HCT116 (cell line): ENCODE results near the gene DNAAF6. TPM values are rescaled to one million over a fixed set of nuclear protein-coding genes. Genes with fewer than 3 reads are reported as not detected.

Source experiments
- ATAC-seq: fragments of 200-7000 bp; cut with Tn5 transposase; 2 replicates; pipeline ENCODE4 v1.9.1; 2020; ENCODE audit warnings: mild to moderate bottlenecking, moderate library complexity
- BruUV-seq: library from RNA; stranded (reverse); fragments of 400-500 nt; replicated peaks from 2 replicates; lab custom pipeline; 2021; lab: Mats Ljungman, UMichigan
- CTCF ChIA-PET: fragments of 300-600 bp; sonication (Branson Sonifier 250); formaldehyde crosslinking; loops from one replicate; lab custom pipeline; 2021; ENCODE audit warnings: antibody characterized with exemption; lab: Charles Lee
- POLR2A ChIA-PET: fragments of 300-600, 350-600 bp; sonication (Branson Sonifier 250); formaldehyde crosslinking; loops from one replicate; lab custom pipeline; 2021; ENCODE audit warnings: antibody characterized with exemption; lab: Charles Lee
- RAD21 ChIA-PET, 2 experiments: fragments of 300-600 bp; sonication (Branson Sonifier 250); formaldehyde crosslinking; loops; one replicate each; lab custom pipeline; 2023; ENCODE audit warnings: low total read pairs in 2 of 2; ENCODE audit not compliant: uncharacterized antibody in 2 of 2, unreplicated experiment in 2 of 2, low non-redundant PET in 1 of 2; lab: Charles Lee
- DNase-seq: peaks from one replicate; pipeline ENCODE4 v3.0.0-alpha.2; 2010; ENCODE audit warnings: low read depth, low spot score
- H2AFZ ChIP-seq: fragments of 200-600 bp; shearing (Covaris generic), sonication (generic); 2 replicates; pipeline ENCODE4 v1.6.1; 2017; ENCODE audit warnings: low read depth, mixed run types, mixed read lengths, antibody characterized with exemption, low read length; ENCODE audit not compliant: poor library complexity, severe bottlenecking
- H3K27ac ChIP-seq: 2 replicates; pipeline ENCODE4 v1.5.1; 2012; ENCODE audit warnings: low read depth, low read length
- H3K27me3 ChIP-seq: fragments of 200-600 bp; sonication (generic); 2 replicates; pipeline ENCODE4 v1.6.1; 2016; ENCODE audit warnings: mixed run types, low read length, mixed read lengths; ENCODE audit not compliant: insufficient read depth
- H3K36me3 ChIP-seq, 2 experiments: fragments of 200-500 bp in 1 of 2; fragments of 200-600 bp in 1 of 2; sonication (Bioruptor generic) in 1 of 2; sonication (generic) in 1 of 2; 2 replicates each; pipeline versions ENCODE4 v1.5.1 to v1.6.1; 2014 to 2016; ENCODE audit warnings: low read length in 2 of 2, inconsistent platforms in 1 of 2, mixed read lengths in 1 of 2, mixed run types in 1 of 2; ENCODE audit not compliant: insufficient read depth in 2 of 2, control insufficient read depth in 1 of 2
- H3K4me1 ChIP-seq, 2 experiments: fragments of 200-600 bp in 1 of 2; sonication (generic) in 1 of 2; 2 replicates each; pipeline versions ENCODE4 v1.5.1 to v1.6.1; 2012 to 2017; ENCODE audit warnings: low read length in 2 of 2, inconsistent platforms in 1 of 2, mild to moderate bottlenecking in 1 of 2, mixed read lengths in 1 of 2, mixed run types in 1 of 2, moderate library complexity in 1 of 2; ENCODE audit not compliant: insufficient read depth in 2 of 2, control insufficient read depth in 1 of 2
- H3K4me2 ChIP-seq: fragments of 200-600 bp; sonication (generic); 2 replicates; pipeline ENCODE4 v1.6.1; 2017; ENCODE audit warnings: mixed run types, low read length, mixed read lengths
- H3K4me3 ChIP-seq, 2 experiments: fragments of 200-600 bp in 1 of 2; sonication (generic) in 1 of 2; replicated peaks in 1 of 2; 2 replicates each; pipeline ENCODE4 v1.5.1; 2011 to 2016; ENCODE audit warnings: low read length in 2 of 2, control low read depth in 1 of 2, low read depth in 1 of 2, mild to moderate bottlenecking in 1 of 2, mixed read lengths in 1 of 2, mixed run types in 1 of 2
- H3K79me2 ChIP-seq: fragments of 200-600 bp; sonication (generic); 2 replicates; pipeline ENCODE4 v1.6.1; 2017; ENCODE audit warnings: mild to moderate bottlenecking, mixed run types, low read length, moderate library complexity, mixed read lengths; ENCODE audit not compliant: insufficient read depth
- H3K9ac ChIP-seq: fragments of 200-600 bp; sonication (generic); 2 replicates; pipeline ENCODE4 v1.6.1; 2016; ENCODE audit warnings: low read length, mixed read lengths
- H3K9me2 ChIP-seq: fragments of 200-600 bp; sonication (generic), shearing (Covaris generic); 2 replicates; pipeline ENCODE4 v1.6.1; 2017; ENCODE audit warnings: mixed run types, mild to moderate bottlenecking, moderate library complexity; ENCODE audit not compliant: insufficient read depth
- H3K9me3 ChIP-seq, 2 experiments: fragments of 200-500 bp in 1 of 2; fragments of 200-600 bp in 1 of 2; sonication (Bioruptor generic) in 1 of 2; sonication (generic) in 1 of 2; 2 replicates each; pipeline ENCODE4 v1.6.1; 2014 to 2017; ENCODE audit warnings: low read length in 2 of 2, mixed read lengths in 2 of 2, inconsistent platforms in 1 of 2, low read depth in 1 of 2, mild to moderate bottlenecking in 1 of 2, mixed run types in 1 of 2, moderate library complexity in 1 of 2; ENCODE audit not compliant: control insufficient read depth in 1 of 2, insufficient read depth in 1 of 2
- H4K20me1 ChIP-seq: fragments of 200-600 bp; sonication (generic), shearing (Covaris generic); 2 replicates; pipeline ENCODE4 v1.6.1; 2017; ENCODE audit warnings: mixed run types, mild to moderate bottlenecking, moderate library complexity; ENCODE audit not compliant: insufficient read depth
- ATF3 ChIP-seq: IDR thresholded peaks from 2 replicates; pipeline ENCODE4 v1.6.1; 2012
- CBX3 ChIP-seq: IDR thresholded peaks from 2 replicates; pipeline ENCODE4 v1.6.1; 2012; ENCODE audit warnings: low read depth
- CEBPB ChIP-seq: IDR thresholded peaks from 2 replicates; pipeline ENCODE4 v1.6.1; 2012; ENCODE audit warnings: low read depth
- EGR1 ChIP-seq: IDR thresholded peaks from 2 replicates; pipeline ENCODE4 v1.6.1; 2012; ENCODE audit warnings: low read depth
- ELF1 ChIP-seq: IDR thresholded peaks from 2 replicates; pipeline ENCODE4 v1.6.1; 2012; ENCODE audit warnings: low read depth, borderline replicate concordance
- EZH2 ChIP-seq: fragments of 200-600 bp; sonication (generic); IDR thresholded peaks from 2 replicates; pipeline ENCODE4 v1.6.1; 2017; ENCODE audit warnings: antibody characterized with exemption, mixed run types
- EZH2phosphoT487 ChIP-seq: fragments of 200-600 bp; IDR thresholded peaks from 2 replicates; pipeline ENCODE4 v1.6.1; 2018; ENCODE audit warnings: antibody characterized with exemption, borderline replicate concordance
- MAX ChIP-seq: IDR thresholded peaks from 2 replicates; pipeline ENCODE4 v1.6.1; 2012
- POLR2A ChIP-seq: IDR thresholded peaks from 2 replicates; pipeline ENCODE4 v1.7.0; 2011; ENCODE audit warnings: borderline replicate concordance; ENCODE audit not compliant: insufficient read depth, insufficient read length; ENCODE audit errors: extremely low read depth
- POLR2AphosphoS5 ChIP-seq: IDR thresholded peaks from 2 replicates; pipeline ENCODE4 v1.6.1; 2011; ENCODE audit warnings: mild to moderate bottlenecking, low read depth, low read length, moderate library complexity
- RAD21 ChIP-seq: IDR thresholded peaks from 2 replicates; pipeline ENCODE4 v1.6.1; 2012; ENCODE audit warnings: low read depth, mild to moderate bottlenecking
- REST ChIP-seq: IDR thresholded peaks from 2 replicates; pipeline ENCODE4 v1.6.1; 2012; ENCODE audit warnings: low read depth
- SIN3A ChIP-seq: IDR thresholded peaks from 2 replicates; pipeline ENCODE4 v1.6.1; 2012; ENCODE audit warnings: low read depth
- SP1 ChIP-seq: IDR thresholded peaks from 2 replicates; pipeline ENCODE4 v1.6.1; 2012; ENCODE audit warnings: low read depth
- SRF ChIP-seq: IDR thresholded peaks from 2 replicates; pipeline ENCODE4 v1.6.1; 2012; ENCODE audit warnings: low read depth
- TCF7L2 ChIP-seq: IDR thresholded peaks from 2 replicates; pipeline ENCODE4 v1.7.0; 2011; ENCODE audit warnings: borderline replicate concordance, inconsistent platforms; ENCODE audit not compliant: insufficient read depth, insufficient read length; ENCODE audit errors: extremely low read depth
- YY1 ChIP-seq: IDR thresholded peaks from 2 replicates; pipeline ENCODE4 v1.6.1; 2011; ENCODE audit warnings: low read length, low read depth, moderate library complexity, mild to moderate bottlenecking; ENCODE audit not compliant: insufficient replicate concordance; ENCODE audit errors: extremely low read depth
- ZBTB33 ChIP-seq: IDR thresholded peaks from 2 replicates; pipeline ENCODE4 v1.6.1; 2011; ENCODE audit warnings: mild to moderate bottlenecking, low read length, moderate library complexity; ENCODE audit not compliant: insufficient replicate concordance; ENCODE audit errors: extremely low read depth
- ZFX ChIP-seq: fragments of 450-650 bp; IDR thresholded peaks from 2 replicates; pipeline ENCODE4 v1.6.1; 2017
- ZNF274 ChIP-seq: fragments of 200-500 bp; sonication (Bioruptor generic); IDR thresholded peaks from 2 replicates; pipeline ENCODE4 v1.6.1; 2014; ENCODE audit warnings: mild to moderate bottlenecking, low read depth, low read length, inconsistent platforms
- intact Hi-C: fragments of 100-400 bp; cut with micrococcal nuclease; formaldehyde crosslinking; loops from 2 replicates; pipeline ENCODE4 v1.10.0; 2022
- total RNA-seq: library from RNA; stranded (reverse); gene quantifications from one replicate; pipeline ENCODE4 v1.2.1, GENCODE V29; 2021; ENCODE audit not compliant: unreplicated experiment

Gene DNAAF6
- total RNA-seq, 1 experiment from 2014 or later: not detected

GRCh38 chrX:107168257-107168656 lies 38.2 kb upstream of the DNAAF6 start:
- no TSS peak for BruUV-seq
- H3K9me3 ChIP-seq: no peaks in the 10 kb centered on the region
- H4K20me1 ChIP-seq: no peaks in the 10 kb centered on the region
- H3K79me2 ChIP-seq: no peaks in the 10 kb centered on the region
- intact Hi-C loops: no loop called here
- H2AFZ ChIP-seq: no peak overlapping the region
- POLR2A ChIA-PET: no interaction called here
- no peak overlapping the region for H3K4me2 ChIP-seq
- no peak overlapping the region for H3K4me3 ChIP-seq
- ATAC-seq (no peak), DNase-seq (no peak)
- no peak overlapping the region for H3K27ac ChIP-seq
- TF ChIP-seq POLR2A (no peak), RAD21 (no peak), ELF1 (no peak), EGR1 (no peak), EZH2 (no peak), POLR2AphosphoS5 (no peak), ATF3 (no peak), ZNF274 (no peak), SP1 (no peak), TCF7L2 (no peak), EZH2phosphoT487 (no peak), SRF (no peak), CBX3 (no peak), REST (no peak), CEBPB (no peak), ZFX (no peak), MAX (no peak), ZBTB33 (no peak), SIN3A (no peak), YY1 (no peak)
- no peaks in the 10 kb centered on the region for H3K9me2 ChIP-seq
- H3K9ac ChIP-seq: no peak overlapping the region
- CTCF ChIA-PET: no interaction called here
- no peaks in the 10 kb centered on the region for H3K27me3 ChIP-seq
- no peaks in the 10 kb centered on the region for H3K36me3 ChIP-seq
- RAD21 ChIA-PET: no interaction called here
- H3K4me1 ChIP-seq: no peaks in the 10 kb centered on the region
